ENCODE results near the gene CDK6. TPM values are rescaled to one million over a fixed set of nuclear protein-coding genes. Genes with fewer than 3 reads are reported as not detected.
A peak's percentile ranks its signal among the peaks of the same experiment; 100 is the strongest.

CDK6 gene
- total and polyA plus RNA-seq, 2 of the 8 experiments (the other 6 are each of a cell fraction or from before 2014, with no cell fraction given) = 5.9 to 18.9 TPM

DNA sequence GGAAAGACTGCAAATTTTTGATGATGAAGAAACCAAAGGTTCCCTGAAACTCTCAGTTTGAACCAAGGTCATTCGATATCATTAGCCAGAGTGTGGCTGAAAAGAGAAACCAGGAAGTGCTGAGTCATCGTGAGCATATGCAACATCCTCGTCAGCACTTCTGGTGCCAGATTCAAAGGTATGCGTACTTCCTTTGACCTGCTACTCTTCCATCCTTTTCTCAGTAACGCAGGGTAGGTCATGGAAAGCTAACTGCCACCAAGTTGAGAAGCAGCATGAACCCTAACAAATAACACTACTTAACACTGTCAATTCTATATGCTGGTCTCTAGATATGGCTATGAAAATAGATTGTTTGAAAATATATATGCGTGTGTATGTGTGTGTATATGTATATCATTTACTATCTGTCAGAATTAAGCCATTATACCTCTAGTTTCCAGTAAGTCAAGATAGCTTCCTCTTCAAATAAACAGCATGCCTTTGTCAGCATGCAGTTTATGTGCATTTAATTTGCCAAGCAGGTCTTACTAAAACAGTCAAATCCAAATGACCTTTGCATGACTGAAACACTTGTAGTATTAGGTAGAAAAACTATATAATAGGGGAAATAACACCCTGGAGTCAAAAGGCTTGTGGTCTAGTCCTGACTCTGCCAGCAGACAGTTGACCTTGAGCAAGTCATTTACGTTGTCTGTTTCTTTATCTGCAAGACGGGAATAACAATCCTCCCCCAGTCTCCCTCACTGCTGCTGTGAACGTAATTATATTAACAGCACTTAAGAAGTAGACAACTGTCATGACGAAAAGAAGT lies 26.4 kb downstream of the CDK6 start (continued):
- TF ChIP-seq SAP30 (IDR thresholded peaks at IDR 0.05; ENCODE audit: insufficient read depth, insufficient replicate concordance, low read length) (no peak), RAD21 (IDR thresholded peaks at IDR 0.05 in 1 of 2, conservative IDR thresholded peaks at IDR 0.05 in 1 of 2; ENCODE audit: low read depth in 2 of 2, low read length in 2 of 2) (no peak), SP2 (IDR thresholded peaks at IDR 0.05; ENCODE audit: low read length) (no peak), RNF2 (IDR thresholded peaks at IDR 0.05; ENCODE audit: borderline replicate concordance, low read depth, low read length, missing control alignments, poor library complexity, severe bottlenecking) (no peak), SIX5 (IDR thresholded peaks at IDR 0.05; ENCODE audit: low read depth, low read length) (no peak), KDM1A (IDR thresholded peaks at IDR 0.05; ENCODE audit: borderline replicate concordance, low read length) (no peak), BACH1 (IDR thresholded peaks at IDR 0.05; ENCODE audit: low read length) (peak; percentile 99), NANOG (IDR thresholded peaks at IDR 0.05; ENCODE audit: insufficient read depth, low read depth, low read length, poor library complexity, severe bottlenecking) (no peak), HDAC6 (IDR thresholded peaks at IDR 0.05; ENCODE audit: low read depth, low read length) (no peak), MAX (IDR thresholded peaks at IDR 0.05) (no peak), FOSL1 (IDR thresholded peaks at IDR 0.05; ENCODE audit: insufficient read depth, low read depth, low read length) (no peak), POLR2A (IDR thresholded peaks at IDR 0.05; ENCODE audit: control extremely low read depth in 1 of 2, low read depth in 2 of 2, low read length in 2 of 2) (no peak), CHD1 (IDR thresholded peaks at IDR 0.05; ENCODE audit: low read depth, low read length) (no peak), CBX8 (IDR thresholded peaks at IDR 0.05; ENCODE audit: borderline replicate concordance, low read depth, low read length) (no peak), TCF12 (IDR thresholded peaks at IDR 0.05; ENCODE audit: low read depth, low read length) (no peak), RFX5 (IDR thresholded peaks at IDR 0.05; ENCODE audit: borderline replicate concordance, low read depth, low read length) (no peak), TEAD4 (IDR thresholded peaks at IDR 0.05; ENCODE audit: low read depth, low read length) (no peak)

Measured in H1 (cell line).